Measurements from ENCODE around the gene FAM107B.

GRCh38 chr10:14775656-14776055 lies 959 bp upstream of the FAM107B start:
- TF ChIP-seq CTCF (IDR thresholded peaks at IDR 0.05; ENCODE audit: poor library complexity) (no peak), EZH2 (IDR thresholded peaks at IDR 0.05; ENCODE audit: borderline replicate concordance) (no peak)

Data from hepatocyte (in vitro differentiated cells).